H54 (cell line): ENCODE data around the gene ANKRD11.
"Not testable (repeated sequence)": the region's sequence is repeated elsewhere in the genome, so short reads cannot be mapped to it uniquely, and the experiment has no call there.

Experiments used
- DNase-seq: peaks from one replicate; pipeline ENCODE4 v3.0.0; 2011; ENCODE audit warnings: low spot score, mixed read lengths; ENCODE audit not compliant: insufficient read length
- FAIRE-seq: peaks from 3 replicates; lab custom pipeline; 2011; peaks lifted over from hg19 to GRCh38; lab: Jason Lieb, UNC
- POLR2A ChIP-seq: IDR thresholded peaks from 2 replicates; pipeline ENCODE4 v1.6.1; 2011; ENCODE audit warnings: low read depth, mild to moderate bottlenecking, low read length

ANKRD11 gene

DNA sequence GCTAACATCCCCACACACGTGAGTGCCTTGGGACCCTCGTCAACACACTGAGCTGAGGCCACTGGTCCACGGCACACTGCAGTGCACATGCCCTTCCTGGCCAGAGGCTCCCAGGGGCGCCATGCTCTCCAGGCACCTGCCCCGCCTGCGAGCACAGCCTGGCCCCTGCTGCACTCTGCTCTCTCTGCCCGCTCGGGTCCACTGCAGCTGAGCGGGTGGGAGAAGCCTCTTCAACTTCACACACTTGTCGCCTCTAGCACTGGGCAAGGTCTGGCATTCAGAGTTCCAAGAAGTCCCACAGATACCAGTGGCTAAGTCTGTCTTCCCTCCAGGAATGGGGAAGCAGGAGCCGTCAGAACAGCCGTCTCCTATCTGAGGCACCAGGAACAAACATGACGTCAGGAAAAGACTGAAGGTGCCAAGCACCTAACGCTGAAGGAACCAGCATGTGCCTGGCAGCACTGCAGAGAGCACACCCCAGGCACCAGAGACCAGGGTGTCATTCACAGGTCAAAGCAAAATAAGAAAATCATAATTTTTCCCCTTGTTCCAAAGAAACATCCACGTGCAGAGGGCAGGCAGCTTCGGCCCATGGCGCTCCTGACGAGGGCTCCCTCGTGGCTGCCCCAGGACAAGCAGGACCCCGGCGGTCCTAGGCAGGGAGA, 189.9 kb downstream of the ANKRD11 start:
- FAIRE-seq (no peak), DNase-seq (no peak)
- no peak for TF ChIP-seq POLR2A

DNA sequence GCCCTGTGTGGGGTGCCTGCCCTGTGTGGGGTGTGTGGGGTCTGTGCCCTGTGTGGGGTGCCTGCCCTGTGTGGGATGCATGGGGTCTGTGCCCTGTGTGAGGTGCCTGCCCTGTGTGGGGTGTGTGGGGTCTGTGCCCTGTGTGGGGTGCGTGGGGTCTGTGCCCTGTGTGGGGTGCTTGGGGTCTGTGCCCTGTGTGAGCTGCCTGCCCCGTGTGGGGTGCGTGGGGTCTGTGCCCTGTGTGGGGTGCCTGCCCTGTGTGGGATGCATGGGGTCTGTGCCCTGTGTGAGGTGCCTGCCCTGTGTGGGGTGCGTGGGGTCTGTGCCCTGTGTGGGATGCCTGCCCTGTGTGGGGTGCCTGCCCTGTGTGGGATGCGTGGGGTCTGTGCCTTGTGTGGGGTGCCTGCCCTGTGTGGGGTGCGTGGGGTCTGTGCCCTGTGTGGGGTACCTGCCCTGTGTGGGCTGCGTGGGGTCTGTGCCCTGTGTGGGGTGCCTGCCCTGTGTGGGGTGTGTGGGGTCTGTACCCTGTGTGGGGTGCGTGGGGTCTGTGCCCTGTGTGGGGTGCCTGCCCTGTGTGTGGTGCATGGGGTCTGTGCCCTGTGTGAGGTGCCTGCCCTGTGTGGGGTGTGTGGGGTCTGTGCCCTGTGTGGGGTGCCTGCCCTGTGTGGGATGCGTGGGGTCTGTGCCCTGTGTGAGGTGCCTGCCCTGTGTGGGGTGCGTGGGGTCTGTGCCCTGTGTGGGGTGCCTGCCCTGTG, 190.8 kb downstream of the ANKRD11 start:
- not testable (repeated sequence) for DNase-seq, FAIRE-seq

DNA sequence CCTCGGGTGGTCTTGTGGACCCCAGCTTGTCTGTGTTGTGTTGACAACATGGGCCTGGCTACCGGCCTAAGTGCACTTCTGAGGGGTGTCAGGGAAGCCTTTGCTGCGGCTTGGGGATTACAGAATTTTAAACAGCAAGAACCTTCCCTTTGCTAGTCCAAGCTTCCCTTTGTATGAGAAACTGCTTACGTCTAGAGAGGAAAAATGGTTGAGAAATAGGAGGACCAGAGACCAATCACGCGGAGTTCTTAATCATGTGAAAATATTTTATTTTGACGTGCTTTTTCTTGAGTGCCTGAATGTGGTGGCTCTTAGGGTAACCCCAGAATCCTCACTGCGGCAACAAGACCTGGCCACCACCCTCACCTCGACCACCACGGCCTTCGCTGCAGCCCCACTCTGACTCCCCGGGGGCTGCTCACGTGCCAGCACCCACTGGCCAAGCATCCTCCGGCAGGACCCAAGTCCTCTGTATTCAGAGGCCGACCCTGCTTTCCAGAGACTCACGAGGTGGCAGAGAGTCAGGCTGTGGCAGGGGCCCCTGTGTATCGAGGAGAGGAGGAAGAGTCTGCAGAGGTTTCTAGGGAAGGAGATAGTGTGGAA, 191.6 kb downstream of the ANKRD11 start:
- no peak for TF ChIP-seq POLR2A
- FAIRE-seq (no peak), DNase-seq (no peak)

DNA sequence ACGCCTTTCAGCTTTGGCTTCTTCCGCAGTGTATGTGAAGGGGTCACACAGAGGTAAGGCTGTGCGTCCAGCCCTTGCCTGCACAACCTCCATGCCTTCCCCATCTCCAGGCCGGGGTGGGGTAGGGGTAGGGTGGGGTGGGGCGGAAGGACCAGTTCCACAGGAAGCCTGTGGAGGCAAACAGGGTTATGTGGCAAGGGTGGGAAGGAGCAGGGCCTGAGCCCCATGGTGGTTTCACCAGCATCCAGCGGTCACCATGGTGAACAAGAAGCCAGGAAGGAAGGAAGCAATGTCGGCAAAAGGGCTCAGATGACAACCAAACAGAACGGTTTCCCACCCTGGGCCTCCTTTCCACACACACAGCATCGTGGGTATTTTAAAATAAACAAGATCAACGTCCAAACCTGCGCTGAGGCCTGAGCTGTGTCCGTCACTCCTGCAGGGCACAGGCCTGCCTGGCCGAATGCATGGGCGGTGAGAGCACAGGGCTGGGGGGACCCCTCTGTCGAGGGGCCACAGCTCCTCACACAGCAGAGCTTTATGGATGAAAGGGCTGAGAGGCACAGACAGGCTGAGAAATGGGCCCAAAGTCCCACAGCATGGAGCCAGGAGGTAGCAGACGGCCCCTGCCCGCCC, 192.3 kb downstream of the ANKRD11 start:
- TF ChIP-seq POLR2A = no peak
- DNase-seq = no peak
- FAIRE-seq = no peak

DNA sequence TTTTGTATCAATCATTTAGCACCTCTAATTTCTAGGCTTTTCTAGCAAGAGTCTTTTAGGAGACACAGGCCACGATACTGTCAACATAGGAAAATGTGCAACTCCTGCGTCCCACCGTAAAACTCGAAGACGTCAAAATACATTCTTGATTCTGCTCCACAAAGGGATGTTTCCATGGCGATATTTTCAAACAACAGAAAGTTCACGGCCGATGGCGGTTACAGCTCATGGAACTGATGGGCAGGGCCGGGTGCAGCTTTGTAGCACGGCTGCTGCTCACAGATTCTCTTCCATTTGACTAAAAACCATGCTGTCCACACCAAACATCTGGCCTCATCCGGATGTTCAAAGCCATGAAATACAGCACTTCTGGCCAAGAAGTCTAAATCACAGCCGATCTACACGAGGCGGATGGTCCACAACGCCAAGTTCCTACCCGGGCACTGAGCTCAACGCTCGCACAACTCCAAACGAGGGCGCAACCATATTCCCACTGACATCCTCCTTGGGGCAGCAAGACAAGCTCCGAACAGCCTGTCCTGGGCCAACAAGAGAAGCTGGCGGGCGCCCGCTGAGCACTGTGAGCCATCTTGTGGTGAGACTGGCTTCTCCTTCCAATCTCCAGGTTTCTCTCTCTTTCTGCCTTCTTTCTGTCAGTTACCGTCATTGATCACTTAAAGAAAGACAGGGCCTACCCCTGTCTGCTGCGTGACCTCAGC, 193.0 kb downstream of the ANKRD11 start:
- no peak for TF ChIP-seq POLR2A
- DNase-seq (no peak), FAIRE-seq (no peak)

DNA sequence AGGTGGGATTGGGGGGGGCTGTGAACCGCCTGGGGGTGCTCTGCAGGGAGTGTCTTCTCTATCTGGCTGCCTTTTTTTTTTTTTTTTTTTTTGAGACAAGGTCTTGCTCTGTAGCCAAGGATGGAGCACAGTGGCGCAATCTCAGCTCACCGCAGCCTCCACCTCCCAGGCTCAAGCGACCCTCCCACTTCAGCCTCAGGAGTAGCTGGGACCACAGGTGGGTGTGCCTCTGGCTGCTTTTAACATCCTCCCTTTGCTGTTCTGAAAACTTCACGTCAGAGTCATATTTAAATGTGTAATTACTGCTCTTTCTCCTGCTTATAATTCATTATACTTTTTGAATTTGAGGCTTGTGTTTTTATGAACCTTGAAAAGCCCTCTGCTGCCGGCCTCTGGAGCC, 194.4 kb downstream of the ANKRD11 start:
- FAIRE-seq (no peak), DNase-seq (no peak)
- no peak for TF ChIP-seq POLR2A

- TF ChIP-seq POLR2A = no peak
- no peak for FAIRE-seq
- no peak for DNase-seq
Measured at GRCh38 chr16:89295071-89295900, 195.1 kb downstream of the ANKRD11 start.

- no peak for TF ChIP-seq POLR2A
- DNase-seq (no peak), FAIRE-seq (no peak)
Measured at GRCh38 chr16:89294486-89294885, 195.9 kb downstream of the ANKRD11 start.

- no peak for FAIRE-seq
- TF ChIP-seq POLR2A = no peak
Measured at GRCh38 chr16:89293276-89294143, 196.9 kb downstream of the ANKRD11 start.

DNA sequence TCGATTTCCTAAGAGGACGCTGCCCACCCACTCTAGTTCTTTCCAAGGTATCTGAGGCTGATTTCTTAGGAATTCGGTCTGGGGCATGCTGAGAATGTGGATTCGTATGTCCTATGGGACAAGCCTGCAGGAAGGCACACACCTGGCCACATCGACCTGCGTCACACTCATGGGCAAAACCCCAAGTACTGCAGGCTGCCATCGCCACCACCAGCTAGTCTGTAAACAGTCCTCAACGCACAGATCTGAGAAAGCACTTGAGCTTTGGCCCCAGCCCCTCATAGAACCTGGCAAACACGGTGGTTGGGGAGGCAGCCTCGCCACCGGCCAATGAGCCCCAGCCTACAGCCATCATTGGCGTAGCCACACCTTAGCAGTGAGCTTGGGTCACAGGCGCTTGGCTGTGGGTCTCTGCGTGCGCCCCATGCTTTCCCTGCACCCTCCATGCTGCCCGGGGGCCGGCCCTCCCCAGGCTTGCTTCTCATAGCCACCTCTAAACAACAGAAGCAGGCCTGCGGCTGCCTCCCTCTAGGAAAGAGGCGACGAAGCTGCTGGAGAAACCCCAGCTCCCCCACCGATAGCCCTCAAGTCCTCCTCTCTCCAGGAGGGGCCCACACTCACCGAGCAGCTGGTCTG, 197.8 kb downstream of the ANKRD11 start:
- no peak for DNase-seq
- FAIRE-seq = no peak
- TF ChIP-seq POLR2A = no peak

More at GRCh38 chr16:89293276-89294143, 196.9 kb downstream of the ANKRD11 start:
- DNase-seq = no peak

- FAIRE-seq = no peak
- DNase-seq = no peak
- no peak for TF ChIP-seq POLR2A
Measured at GRCh38 chr16:89291776-89292175, 198.6 kb downstream of the ANKRD11 start.

DNA sequence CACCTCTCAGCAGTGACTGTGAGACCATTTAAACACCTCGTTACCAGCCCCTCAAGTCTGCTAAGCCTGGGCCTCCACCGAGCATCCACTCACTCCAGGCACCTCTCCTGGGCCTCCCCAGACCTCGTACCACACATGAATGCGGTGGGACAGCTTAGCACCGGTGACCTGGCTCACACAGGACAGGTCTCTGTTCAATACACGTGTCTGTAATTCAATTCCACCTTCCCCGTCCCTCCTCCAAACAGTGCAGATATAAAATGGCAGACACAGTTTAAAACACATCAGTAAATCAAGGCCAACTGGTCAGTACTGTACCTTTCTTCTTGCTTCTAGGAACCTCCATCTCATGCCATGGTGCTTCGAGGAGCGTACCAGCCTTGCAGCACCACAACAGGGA, 199.0 kb downstream of the ANKRD11 start:
- DNase-seq (no peak), FAIRE-seq (no peak)
- no peak for TF ChIP-seq POLR2A
